ENCODE measurements around the gene PRAMEF20. TPM values are rescaled to one million over a fixed set of nuclear protein-coding genes. Genes with fewer than 3 reads are reported as not detected.

The PRAMEF20 gene
- total RNA-seq, 1 donor from 2014 or later = not detected

- no peak overlapping the region for H3K27ac Mint-ChIP-seq (ENCODE audit: unreplicated experiment)
- no peaks in the 10 kb centered on the region for H3K27me3 Mint-ChIP-seq (ENCODE audit: low read depth)
- H3K36me3 Mint-ChIP-seq (ENCODE audit: low read depth) = no peaks in the 10 kb centered on the region
- no peaks in the 10 kb centered on the region for H3K4me1 Mint-ChIP-seq (ENCODE audit: low read depth)
- TF ChIP-seq CTCF (IDR thresholded peaks at IDR 0.05) = no peak
- no peak for DNase-seq (ENCODE audit: low spot score)
- H3K9me3 Mint-ChIP-seq (ENCODE audit: low read depth) = peaks cover 18% of the 10 kb centered on the region
- H3K4me3 Mint-ChIP-seq (ENCODE audit: unreplicated experiment) = no peak overlapping the region
These were observed 52.4 kb downstream of the PRAMEF20 start for GRCh38 chr1:13462682-13463081.

GRCh38 chr1:13465515-13465914, 55.3 kb downstream of the PRAMEF20 start:
- peaks cover 19% of the 10 kb centered on the region for H3K9me3 Mint-ChIP-seq (ENCODE audit: low read depth)
- H3K27me3 Mint-ChIP-seq (ENCODE audit: low read depth) = no peaks in the 10 kb centered on the region
- H3K4me1 Mint-ChIP-seq (ENCODE audit: low read depth) = no peaks in the 10 kb centered on the region
- TF ChIP-seq CTCF (IDR thresholded peaks at IDR 0.05) = no peak
- no peak overlapping the region for H3K27ac Mint-ChIP-seq (ENCODE audit: unreplicated experiment)
- H3K36me3 Mint-ChIP-seq (ENCODE audit: low read depth) = no peaks in the 10 kb centered on the region
- DNase-seq (ENCODE audit: low spot score) = no peak
- H3K4me3 Mint-ChIP-seq (ENCODE audit: unreplicated experiment) = no peak overlapping the region

DNA sequence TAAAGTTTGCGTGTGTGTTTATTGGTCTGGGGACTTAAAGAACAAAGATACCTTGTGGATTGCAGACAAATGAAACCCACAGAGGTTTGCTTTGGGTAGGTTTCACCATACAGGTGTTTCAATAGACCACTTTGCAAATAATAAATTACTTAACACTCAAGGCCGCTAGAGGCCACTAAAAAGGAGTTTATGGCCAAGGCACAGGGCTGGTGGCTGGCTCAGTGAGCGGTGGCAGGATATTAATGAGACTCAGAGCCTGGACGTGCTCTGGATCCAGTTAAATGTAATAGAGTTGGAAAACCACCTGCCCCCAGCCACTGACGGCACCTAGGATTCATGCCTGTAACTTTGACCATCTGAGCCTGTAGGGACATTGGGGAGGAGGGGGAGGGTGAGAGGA, 59.1 kb downstream of the PRAMEF20 start:
- peaks cover 32% of the 10 kb centered on the region for H3K9me3 Mint-ChIP-seq (ENCODE audit: low read depth)

More for the DNA sequence above, 59.1 kb downstream of the PRAMEF20 start:
- Mint-ChIP-seq H3K4me3 (ENCODE audit: unreplicated experiment) (no peak overlapping the region), H3K27me3 (ENCODE audit: low read depth) (no peaks in the 10 kb centered on the region), H3K27ac (ENCODE audit: unreplicated experiment) (no peak overlapping the region), H3K4me1 (ENCODE audit: low read depth) (no peaks in the 10 kb centered on the region), H3K36me3 (ENCODE audit: low read depth) (no peaks in the 10 kb centered on the region)
- no peak for DNase-seq (ENCODE audit: low spot score)
- no peak for TF ChIP-seq CTCF (IDR thresholded peaks at IDR 0.05)

Other genes with a start within 250 kb of the PRAMEF20 start
- gene HNRNPCL4, start 244.8 kb upstream of the PRAMEF20 start, total RNA-seq = not detected in 3 replicates
- gene PRAMEF9, start 238.6 kb upstream of the PRAMEF20 start, total RNA-seq = not detected in 3 replicates
- not detected in 3 replicates for gene PRAMEF13, start 209.0 kb upstream of the PRAMEF20 start, total RNA-seq
- not detected in 3 replicates for gene PRAMEF18, start 184.3 kb upstream of the PRAMEF20 start, total RNA-seq
- not detected in 3 replicates for gene PRAMEF5, start 156.3 kb upstream of the PRAMEF20 start, total RNA-seq
- not detected in 3 replicates for gene PRAMEF8, start 125.3 kb upstream of the PRAMEF20 start, total RNA-seq
- not detected in 3 replicates for gene PRAMEF33, start 106.9 kb upstream of the PRAMEF20 start, total RNA-seq
- not detected in 3 replicates for gene PRAMEF15, start 94.9 kb upstream of the PRAMEF20 start, total RNA-seq
- not detected in 3 replicates for gene PRAMEF14, start 63.3 kb upstream of the PRAMEF20 start, total RNA-seq
- not detected in 3 replicates for gene PRAMEF19, start 38.5 kb upstream of the PRAMEF20 start, total RNA-seq
- not detected in 3 replicates for gene PRAMEF17, start 20.8 kb upstream of the PRAMEF20 start, total RNA-seq
- not detected in 3 replicates for gene LRRC38, start 103.6 kb downstream of the PRAMEF20 start, total RNA-seq
- gene PDPN, start 173.4 kb downstream of the PRAMEF20 start, total RNA-seq = 1.0 to 1.3 TPM (median 1.1 TPM) in 3 replicates